HepG2 (cell line): ENCODE results near the gene XPO1. TPM values are rescaled to one million over a fixed set of nuclear protein-coding genes. Genes with fewer than 3 reads are reported as not detected.

Experiments used
- CTCF ChIP-seq: sonication (generic); formaldehyde crosslinking; IDR thresholded peaks from 2 replicates; pipeline ENCODE4 v1.5.0; 2020; ENCODE audit warnings: mild to moderate bottlenecking, missing genetic modification reagents, moderate library complexity
- GMEB2 ChIP-seq: IDR thresholded peaks from 2 replicates; pipeline ENCODE4 v1.6.1; 2016; ENCODE audit warnings: missing biosample characterization, missing genetic modification reagents, low read depth
- HNF1B ChIP-seq: sonication (generic); formaldehyde crosslinking; IDR thresholded peaks from 2 replicates; pipeline ENCODE4 v1.5.1; 2020; ENCODE audit warnings: mild to moderate bottlenecking, moderate library complexity, missing genetic modification reagents
- HOXD1 ChIP-seq: sonication (generic); formaldehyde crosslinking; IDR thresholded peaks from 2 replicates; pipeline ENCODE4 v1.5.0; 2020; ENCODE audit warnings: missing genetic modification reagents
- NFATC3 ChIP-seq: sonication (generic); formaldehyde crosslinking; IDR thresholded peaks from 2 replicates; pipeline ENCODE4 v1.5.1; 2020; ENCODE audit warnings: mild to moderate bottlenecking, missing genetic modification reagents
- PAF1 ChIP-seq: IDR thresholded peaks from 2 replicates; pipeline ENCODE4 v1.6.1; 2016; ENCODE audit warnings: missing genetic modification reagents, missing compliant biosample characterization
- PATZ1 ChIP-seq: sonication (generic); formaldehyde crosslinking; IDR thresholded peaks from 2 replicates; pipeline ENCODE4 v1.4.0; 2020; ENCODE audit warnings: missing genetic modification reagents
- YEATS4 ChIP-seq: sonication (generic); formaldehyde crosslinking; IDR thresholded peaks from 2 replicates; pipeline ENCODE4 v1.4.0; 2020; ENCODE audit warnings: missing genetic modification reagents, borderline replicate concordance
- ZBTB43 ChIP-seq: sonication (generic); formaldehyde crosslinking; conservative IDR thresholded peaks from 2 replicates; pipeline ENCODE4 v1.4.0; 2020; ENCODE audit warnings: missing genetic modification reagents
- ZNF12 ChIP-seq: sonication (generic); formaldehyde crosslinking; IDR thresholded peaks from 2 replicates; pipeline ENCODE4 v1.5.0; 2020; ENCODE audit warnings: missing genetic modification reagents
- ZNF205 ChIP-seq: IDR thresholded peaks from 2 replicates; pipeline ENCODE4 v1.6.1; 2018; ENCODE audit warnings: missing biosample characterization, missing genetic modification reagents
- ZNF367 ChIP-seq: sonication (generic); formaldehyde crosslinking; IDR thresholded peaks from 2 replicates; pipeline ENCODE4 v1.4.0; 2020; ENCODE audit warnings: missing genetic modification reagents, borderline replicate concordance
- ZNF530 ChIP-seq: sonication (generic); formaldehyde crosslinking; IDR thresholded peaks from 2 replicates; pipeline ENCODE4 v1.5.0; 2020; ENCODE audit warnings: low read depth, mild to moderate bottlenecking, missing genetic modification reagents
- ZNF619 ChIP-seq: sonication (generic); formaldehyde crosslinking; IDR thresholded peaks from 2 replicates; pipeline ENCODE4 v1.4.0; 2020; ENCODE audit warnings: mild to moderate bottlenecking, missing genetic modification reagents
- ZNF841 ChIP-seq: sonication (generic); formaldehyde crosslinking; IDR thresholded peaks from 2 replicates; pipeline ENCODE4 v1.8.1; 2023; ENCODE audit warnings: missing genetic modification reagents, borderline replicate concordance
- polyA plus RNA-seq, 8 experiments: library from polyadenylated mRNA; depleted of rRNA in 3 of 8; stranded (reverse) in 7 of 8; unstranded in 1 of 8; fragments of >200 nt; fragmentation: Illumina TruSeq in 4 of 8; extraction: Trizol in 4 of 8; gene quantifications; 2 replicates each; pipeline versions ENCODE4 v1.2.1 to v1.2.3, GENCODE V29; 2011 to 2016; ENCODE audit warnings: low read depth in 4 of 8, missing spikeins in 1 of 8, mixed read lengths in 1 of 8; ENCODE audit not compliant: insufficient read depth in 1 of 8
- total RNA-seq, 5 experiments: library from RNA; depleted of rRNA; stranded (reverse); fragments of >200 nt; fragmentation: Illumina TruSeq; extraction: Trizol; gene quantifications; 2 replicates each; pipeline ENCODE4 v1.2.3, GENCODE V29; 2016; ENCODE audit warnings: low read depth in 1 of 5
- TF ChIP-seq, protein P1 (sequence below): sonication (generic); formaldehyde crosslinking; IDR thresholded peaks from 2 replicates; pipeline ENCODE4 v1.9.0; 2022; ENCODE audit warnings: missing genetic modification reagents, mild to moderate bottlenecking, borderline replicate concordance
- TF ChIP-seq, protein P2 (sequence below): sonication (generic); formaldehyde crosslinking; IDR thresholded peaks from 2 replicates; pipeline ENCODE4 v1.5.0; 2020; ENCODE audit warnings: missing genetic modification reagents

The XPO1 gene
- total and polyA plus RNA-seq, 2 of the 13 experiments (the other 11 are each of a cell fraction or from before 2014, with no cell fraction given) = 67.4 to 212 TPM

GRCh38 chr2:61538200-61538919 lies at the start of gene XPO1 (continued):
- TF ChIP-seq CTCF (CRISPR knock-in tag) (no peak), ZNF205 (CRISPR knock-in tag) (peak; percentile 33), ZNF841 (no peak; the same call in 1 of the 2 replicates), HNF1B (CRISPR knock-in tag) (peak; percentile 72; the same call in 1 of the 2 replicates), ZNF12 (CRISPR knock-in tag) (0 out of 2 replicates have a peak, but pooled peaks have one; percentile 11), ZNF367 (CRISPR knock-in tag) (peak; percentile 37; the same call in 1 of the 2 replicates), ZNF530 (CRISPR knock-in tag) (no peak), PATZ1 (CRISPR knock-in tag) (peak; percentile 92), GMEB2 (no peak), YEATS4 (CRISPR knock-in tag) (peak; percentile 83), PAF1 (CRISPR knock-in tag) (no peak), ZBTB43 (CRISPR knock-in tag) (peak; percentile 40; the same call in 1 of the 2 replicates), HOXD1 (CRISPR knock-in tag) (peak; percentile 66; the same call in 1 of the 2 replicates), ZNF619 (CRISPR knock-in tag) (no peak), NFATC3 (CRISPR knock-in tag) (0 out of 2 replicates have a peak, but pooled peaks have one; percentile 59)
- TF ChIP-seq, protein P1, sequence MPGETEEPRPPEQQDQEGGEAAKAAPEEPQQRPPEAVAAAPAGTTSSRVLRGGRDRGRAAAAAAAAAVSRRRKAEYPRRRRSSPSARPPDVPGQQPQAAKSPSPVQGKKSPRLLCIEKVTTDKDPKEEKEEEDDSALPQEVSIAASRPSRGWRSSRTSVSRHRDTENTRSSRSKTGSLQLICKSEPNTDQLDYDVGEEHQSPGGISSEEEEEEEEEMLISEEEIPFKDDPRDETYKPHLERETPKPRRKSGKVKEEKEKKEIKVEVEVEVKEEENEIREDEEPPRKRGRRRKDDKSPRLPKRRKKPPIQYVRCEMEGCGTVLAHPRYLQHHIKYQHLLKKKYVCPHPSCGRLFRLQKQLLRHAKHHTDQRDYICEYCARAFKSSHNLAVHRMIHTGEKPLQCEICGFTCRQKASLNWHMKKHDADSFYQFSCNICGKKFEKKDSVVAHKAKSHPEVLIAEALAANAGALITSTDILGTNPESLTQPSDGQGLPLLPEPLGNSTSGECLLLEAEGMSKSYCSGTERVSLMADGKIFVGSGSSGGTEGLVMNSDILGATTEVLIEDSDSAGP (CRISPR knock-in tag) = peak; percentile 78; the same call in 1 of the 2 replicates
- TF ChIP-seq, protein P2, sequence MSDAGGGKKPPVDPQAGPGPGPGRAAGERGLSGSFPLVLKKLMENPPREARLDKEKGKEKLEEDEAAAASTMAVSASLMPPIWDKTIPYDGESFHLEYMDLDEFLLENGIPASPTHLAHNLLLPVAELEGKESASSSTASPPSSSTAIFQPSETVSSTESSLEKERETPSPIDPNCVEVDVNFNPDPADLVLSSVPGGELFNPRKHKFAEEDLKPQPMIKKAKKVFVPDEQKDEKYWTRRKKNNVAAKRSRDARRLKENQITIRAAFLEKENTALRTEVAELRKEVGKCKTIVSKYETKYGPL (CRISPR knock-in tag) = peak; percentile 23; the same call in 1 of the 2 replicates
